Measurements from ENCODE around the gene DAAM2. TPM values are rescaled to one million over a fixed set of nuclear protein-coding genes. Genes with fewer than 3 reads are reported as not detected.

DAAM2 gene
- total RNA-seq, 4 donors from 2014 or later: 11.0 to 43.3 (median 26.4) TPM

DNA sequence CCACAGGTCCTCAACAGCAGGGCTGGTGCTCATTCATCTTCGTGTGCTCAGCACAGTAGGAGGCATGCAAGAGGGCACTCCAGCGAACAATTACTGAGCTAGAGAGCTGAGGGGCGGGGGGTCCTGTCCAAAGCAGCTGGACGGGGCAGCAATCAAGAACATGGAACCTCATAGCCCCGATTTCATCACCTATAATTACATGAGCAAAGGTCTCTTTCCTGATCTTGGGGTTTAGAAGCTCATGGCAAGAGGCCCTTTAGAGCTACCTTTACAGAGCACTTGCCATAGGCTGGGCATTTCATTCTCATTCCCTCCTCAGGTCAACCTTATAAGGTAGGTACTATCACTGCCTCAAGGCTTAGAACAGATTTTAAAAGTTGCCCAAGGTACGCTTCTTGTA, 131.7 kb downstream of the DAAM2 start:
- H3K27me3 ChIP-seq: no peaks in the 10 kb centered on the region
- no peaks in the 10 kb centered on the region for H3K36me3 ChIP-seq
- no peaks in the 10 kb centered on the region for H3K9me3 ChIP-seq
- DNase-seq: no peak
- no peak overlapping the region for H3K27ac ChIP-seq
- intact Hi-C loops (cut with DNase I; ENCODE audit: low total_unique reads): no loop called here
- no peaks in the 10 kb centered on the region for H3K4me1 ChIP-seq
- H3K4me3 ChIP-seq: no peak overlapping the region
- no peak for TF ChIP-seq POLR2A (IDR thresholded peaks at IDR 0.05)
- TF ChIP-seq, protein P1, sequence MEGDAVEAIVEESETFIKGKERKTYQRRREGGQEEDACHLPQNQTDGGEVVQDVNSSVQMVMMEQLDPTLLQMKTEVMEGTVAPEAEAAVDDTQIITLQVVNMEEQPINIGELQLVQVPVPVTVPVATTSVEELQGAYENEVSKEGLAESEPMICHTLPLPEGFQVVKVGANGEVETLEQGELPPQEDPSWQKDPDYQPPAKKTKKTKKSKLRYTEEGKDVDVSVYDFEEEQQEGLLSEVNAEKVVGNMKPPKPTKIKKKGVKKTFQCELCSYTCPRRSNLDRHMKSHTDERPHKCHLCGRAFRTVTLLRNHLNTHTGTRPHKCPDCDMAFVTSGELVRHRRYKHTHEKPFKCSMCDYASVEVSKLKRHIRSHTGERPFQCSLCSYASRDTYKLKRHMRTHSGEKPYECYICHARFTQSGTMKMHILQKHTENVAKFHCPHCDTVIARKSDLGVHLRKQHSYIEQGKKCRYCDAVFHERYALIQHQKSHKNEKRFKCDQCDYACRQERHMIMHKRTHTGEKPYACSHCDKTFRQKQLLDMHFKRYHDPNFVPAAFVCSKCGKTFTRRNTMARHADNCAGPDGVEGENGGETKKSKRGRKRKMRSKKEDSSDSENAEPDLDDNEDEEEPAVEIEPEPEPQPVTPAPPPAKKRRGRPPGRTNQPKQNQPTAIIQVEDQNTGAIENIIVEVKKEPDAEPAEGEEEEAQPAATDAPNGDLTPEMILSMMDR (IDR thresholded peaks at IDR 0.05): no peak

DNA sequence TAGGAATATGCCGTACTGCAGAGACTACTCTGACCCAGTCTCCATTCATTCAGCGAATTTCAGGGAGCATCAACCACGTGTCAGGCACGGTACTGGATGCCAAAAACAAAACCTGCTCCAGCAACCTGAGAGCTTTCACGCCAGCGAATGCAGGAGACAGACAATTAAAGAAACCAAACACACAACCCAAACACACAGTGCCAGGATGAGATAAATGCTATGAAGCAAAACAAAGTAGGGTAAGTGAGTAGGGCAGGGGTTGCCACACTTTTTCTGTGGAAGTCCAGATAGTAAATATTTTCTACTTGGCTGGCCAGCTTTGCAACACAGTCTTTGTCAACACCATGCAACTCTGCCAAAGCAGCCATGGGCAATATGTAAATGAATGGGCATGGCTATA, 132.1 kb downstream of the DAAM2 start:
- Histone ChIP-seq H3K4me3 (no peak overlapping the region), H3K9me3 (no peaks in the 10 kb centered on the region), H3K36me3 (no peaks in the 10 kb centered on the region), H3K27me3 (no peaks in the 10 kb centered on the region), H3K27ac (no peak overlapping the region), H3K4me1 (no peaks in the 10 kb centered on the region)
- TF ChIP-seq, protein P1 (IDR thresholded peaks at IDR 0.05): no peak
- TF ChIP-seq POLR2A (IDR thresholded peaks at IDR 0.05): no peak
- no peak for DNase-seq
- intact Hi-C loops (cut with DNase I; ENCODE audit: low total_unique reads): no loop called here

GRCh38 chr6:39925191-39925930, 133.2 kb downstream of the DAAM2 start:
- no peaks in the 10 kb centered on the region for H3K27me3 ChIP-seq
- no peaks in the 10 kb centered on the region for H3K4me1 ChIP-seq
- no peak overlapping the region for H3K27ac ChIP-seq
- TF ChIP-seq, protein P1 (IDR thresholded peaks at IDR 0.05): no peak
- no peak for TF ChIP-seq POLR2A (IDR thresholded peaks at IDR 0.05)
- DNase-seq: no peak
- intact Hi-C loops (cut with DNase I; ENCODE audit: low total_unique reads): no loop called here
- no peaks in the 10 kb centered on the region for H3K9me3 ChIP-seq
- no peaks in the 10 kb centered on the region for H3K36me3 ChIP-seq
- no peak overlapping the region for H3K4me3 ChIP-seq

DNA sequence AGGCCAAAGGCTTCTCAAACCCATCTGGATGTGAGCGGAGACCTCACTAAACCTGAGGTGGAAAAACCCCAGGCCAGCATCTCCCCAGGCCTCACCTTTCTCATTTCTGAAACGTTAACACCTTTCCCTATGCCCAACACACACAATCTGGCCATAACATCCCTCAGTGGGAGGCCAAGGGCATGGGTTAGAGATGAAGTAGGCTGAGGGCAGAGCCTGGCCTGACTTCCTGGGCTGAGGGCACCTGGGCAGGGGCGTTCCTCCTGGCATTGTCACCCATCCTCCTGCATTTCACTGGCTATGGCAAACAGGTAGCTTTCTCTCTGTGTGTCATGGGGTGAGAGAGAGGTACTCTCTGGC, 133.7 kb downstream of the DAAM2 start:
- H3K4me3 ChIP-seq: no peak overlapping the region
- intact Hi-C loops (cut with DNase I; ENCODE audit: low total_unique reads): no loop called here
- no peaks in the 10 kb centered on the region for H3K27me3 ChIP-seq
- H3K9me3 ChIP-seq: no peaks in the 10 kb centered on the region
- no peaks in the 10 kb centered on the region for H3K36me3 ChIP-seq
- no peaks in the 10 kb centered on the region for H3K4me1 ChIP-seq
- TF ChIP-seq, protein P1 (IDR thresholded peaks at IDR 0.05): no peak
- no peak for TF ChIP-seq POLR2A (IDR thresholded peaks at IDR 0.05)
- H3K27ac ChIP-seq: no peak overlapping the region
- no peak for DNase-seq

- no peak overlapping the region for H3K4me3 ChIP-seq
- no peaks in the 10 kb centered on the region for H3K9me3 ChIP-seq
- no peaks in the 10 kb centered on the region for H3K36me3 ChIP-seq
- intact Hi-C loops (cut with DNase I; ENCODE audit: low total_unique reads): no loop called here
- no peaks in the 10 kb centered on the region for H3K27me3 ChIP-seq
- H3K27ac ChIP-seq: peak overlapping the region in 1 of 2 donors; percentile 16
- no peaks in the 10 kb centered on the region for H3K4me1 ChIP-seq
- TF ChIP-seq, protein P1 (IDR thresholded peaks at IDR 0.05): no peak
- TF ChIP-seq POLR2A (IDR thresholded peaks at IDR 0.05): no peak
- no peak for DNase-seq
Observed at GRCh38 chr6:39926668-39927067, 134.5 kb downstream of the DAAM2 start.
